ENCODE measurements around the gene P4HA2. TPM values are rescaled to one million over a fixed set of nuclear protein-coding genes. Genes with fewer than 3 reads are reported as not detected.

Gene P4HA2
- total and polyA plus RNA-seq, 2 of the 13 experiments (the other 11 are each of a cell fraction or from before 2014, with no cell fraction given), result 37.7 to 126 TPM

GRCh38 chr5:132227485-132228240, at the start of gene P4HA2 (continued):
- TF ChIP-seq ZSCAN25 (CRISPR knock-in tag; IDR thresholded peaks at IDR 0.05) (peak; percentile 74), ZKSCAN8 (CRISPR knock-in tag; IDR thresholded peaks at IDR 0.05; ENCODE audit: borderline replicate concordance) (no peak), ZNF138 (CRISPR knock-in tag; IDR thresholded peaks at IDR 0.05; ENCODE audit: low read depth) (0 out of 2 replicates have a peak, but pooled peaks have one; percentile 33), CHD4 (IDR thresholded peaks at IDR 0.05; ENCODE audit: borderline replicate concordance, low read length) (no peak), RARG (CRISPR knock-in tag; IDR thresholded peaks at IDR 0.05; ENCODE audit: low read depth) (no peak), THAP9 (CRISPR knock-in tag; IDR thresholded peaks at IDR 0.05; ENCODE audit: borderline replicate concordance) (no peak), MXD4 (CRISPR knock-in tag; IDR thresholded peaks at IDR 0.05) (peak; percentile 78), ONECUT2 (CRISPR knock-in tag; IDR thresholded peaks at IDR 0.05) (no peak), AHDC1 (CRISPR knock-in tag; IDR thresholded peaks at IDR 0.05; ENCODE audit: borderline replicate concordance) (no peak), ZC3H4 (CRISPR knock-in tag; IDR thresholded peaks at IDR 0.05; ENCODE audit: borderline replicate concordance) (no peak), ZNF350 (CRISPR knock-in tag; IDR thresholded peaks at IDR 0.05; ENCODE audit: borderline replicate concordance, low read depth) (no peak), TRIM22 (IDR thresholded peaks at IDR 0.05) (no peak), ZNF331 (CRISPR knock-in tag; IDR thresholded peaks at IDR 0.05) (0 out of 2 replicates have a peak, but pooled peaks have one; percentile 27), HNRNPL (IDR thresholded peaks at IDR 0.05; ENCODE audit: low read depth, low read length) (no peak; the same call in 1 of the 2 replicates), ZNF333 (CRISPR knock-in tag; IDR thresholded peaks at IDR 0.05; ENCODE audit: borderline replicate concordance) (no peak; the same call in none of the 2 replicates), RFX1 (IDR thresholded peaks at IDR 0.05) (no peak), ZNF264 (CRISPR knock-in tag; IDR thresholded peaks at IDR 0.05) (no peak), KDM2A (CRISPR knock-in tag; IDR thresholded peaks at IDR 0.05; ENCODE audit: borderline replicate concordance, low read depth) (0 out of 2 replicates have a peak, but pooled peaks have one; percentile 39), FOXA1 (IDR thresholded peaks at IDR 0.05) (no peak), FOXA1 (CRISPR knock-in tag; IDR thresholded peaks at IDR 0.05) (no peak)
